Amniotic epithelial cell (primary cell): ENCODE results near the gene DDX5.
"Not testable (repeated sequence)": the region's sequence is repeated elsewhere in the genome, so short reads cannot be mapped to it uniquely, and the experiment has no call there.

Experiments
- DNase-seq: peaks from one replicate; pipeline ENCODE4 v3.0.0-alpha.2; 2010; ENCODE audit warnings: low read depth

DDX5 gene

GRCh38 chr17:64492481-64493109 is 13.5 kb downstream of the DDX5 start:
- DNase-seq = peak; percentile 31

GRCh38 chr17:64491994-64492393 is 14.1 kb downstream of the DDX5 start:
- peak; percentile 37 for DNase-seq

GRCh38 chr17:64491034-64491860 is 14.8 kb downstream of the DDX5 start:
- peak; percentile 48 for DNase-seq

GRCh38 chr17:64488301-64488700 is 17.8 kb downstream of the DDX5 start:
- DNase-seq = no peak

- no peak for DNase-seq
These were observed 21.7 kb downstream of the DDX5 start for GRCh38 chr17:64484380-64484779.

GRCh38 chr17:64480951-64481350 is 25.1 kb downstream of the DDX5 start:
- peak; percentile 65 for DNase-seq

- DNase-seq = no peak
These were observed 28.2 kb downstream of the DDX5 start for GRCh38 chr17:64477849-64478248.

- DNase-seq = no peak
These were observed 33.5 kb downstream of the DDX5 start for GRCh38 chr17:64472564-64472963.

GRCh38 chr17:64471440-64471839 is 34.6 kb downstream of the DDX5 start:
- DNase-seq = no peak

GRCh38 chr17:64470625-64471024 is 35.5 kb downstream of the DDX5 start:
- no peak for DNase-seq

- not testable (repeated sequence) for DNase-seq
These were observed 39.3 kb downstream of the DDX5 start for GRCh38 chr17:64466834-64467233.

GRCh38 chr17:64466019-64466735 is 39.9 kb downstream of the DDX5 start:
- no peak for DNase-seq

- DNase-seq = no peak
These were observed 44.3 kb downstream of the DDX5 start for GRCh38 chr17:64461788-64462187.

GRCh38 chr17:64460955-64461354 is 45.1 kb downstream of the DDX5 start:
- no peak for DNase-seq

GRCh38 chr17:64459818-64460217 is 46.3 kb downstream of the DDX5 start:
- DNase-seq = not testable (repeated sequence)

GRCh38 chr17:64459284-64459747 is 46.8 kb downstream of the DDX5 start:
- DNase-seq = peak; percentile 67

GRCh38 chr17:64458756-64459155 is 47.3 kb downstream of the DDX5 start:
- no peak for DNase-seq

- peak; percentile 79 for DNase-seq
These were observed 48.9 kb downstream of the DDX5 start for GRCh38 chr17:64457156-64457555.

GRCh38 chr17:64455993-64456885 is 49.9 kb downstream of the DDX5 start:
- no peak for DNase-seq

- no peak for DNase-seq
These were observed 56.5 kb downstream of the DDX5 start for GRCh38 chr17:64449545-64449944.

- peak; percentile 80 for DNase-seq
These were observed 57.2 kb downstream of the DDX5 start, which contains the start of gene MILR1 for GRCh38 chr17:64448665-64449512. Gene MILR1, plus strand, starts transcription at chr17:64449115. Its CDS starts 54 bp downstream, at chr17:64449169.
